Loucy (cell line): ENCODE data around the gene PI4KA.
"Not testable (repeated sequence)": the region's sequence is repeated elsewhere in the genome, so short reads cannot be mapped to it uniquely, and the experiment has no call there.

Experiments
- CTCF ChIP-seq: fragments of 200-600 bp; sonication (generic); conservative IDR thresholded peaks from 2 replicates; pipeline ENCODE4 v1.5.1; 2014; ENCODE audit warnings: mild to moderate bottlenecking, antibody characterized with exemption, low read length
- EZH2phosphoT487 ChIP-seq: fragments of 200-600 bp; IDR thresholded peaks from 2 replicates; pipeline ENCODE4 v1.6.1; 2018; ENCODE audit warnings: antibody characterized with exemption, mild to moderate bottlenecking, moderate library complexity, borderline replicate concordance

GRCh38 chr22:20821717-20822239 lies 36.8 kb downstream of the PI4KA start:
- not testable (repeated sequence) for TF ChIP-seq CTCF, EZH2phosphoT487
